GM12892 (cell line): Measurements from ENCODE around the gene CSTPP1.

Experiments used
- POLR2A ChIP-seq: IDR thresholded peaks from 2 replicates; pipeline ENCODE4 v1.6.1; 2011; ENCODE audit warnings: low read depth, low read length, control low read depth
- TAF1 ChIP-seq: IDR thresholded peaks from 2 replicates; pipeline ENCODE4 v1.6.1; 2011; ENCODE audit warnings: low read depth, mild to moderate bottlenecking, control low read depth, low read length, borderline replicate concordance

- TF ChIP-seq POLR2A (no peak), TAF1 (no peak)
Observed at GRCh38 chr11:46917109-46917761, 19.3 kb upstream of the CSTPP1 start.
